ENCODE results near the gene PON2. TPM values are rescaled to one million over a fixed set of nuclear protein-coding genes. Genes with fewer than 3 reads are reported as not detected.

Gene PON2
- total RNA-seq, 2 donors from 2014 or later = 62.0 to 108 TPM

GRCh38 chr7:95411036-95411435 is 23.8 kb downstream of the PON2 start:
- Histone ChIP-seq H3K4me1 (no peaks in the 10 kb centered on the region), H3K9me3 (no peaks in the 10 kb centered on the region), H3K27ac (no peak overlapping the region), H3K36me3 (replicated peaks in 1 of 2; ENCODE audit: insufficient read depth in 1 of 2, low read depth in 2 of 2) (peaks cover 0 to 2% of the 10 kb centered on the region in 2 donors), H3K27me3 (no peaks in the 10 kb centered on the region), H3K4me3 (no peak overlapping the region)
- TF ChIP-seq POLR2A (IDR thresholded peaks at IDR 0.05) (no peak), CTCF (IDR thresholded peaks at IDR 0.05) (no peak)
- intact Hi-C loops (cut with DNase I) = no loop called here
- WGBS, 2 donors = 91 to 94% methylated on average over 3 of the region's 3 CpGs
- no peak for ATAC-seq
- no peak for DNase-seq

DNA sequence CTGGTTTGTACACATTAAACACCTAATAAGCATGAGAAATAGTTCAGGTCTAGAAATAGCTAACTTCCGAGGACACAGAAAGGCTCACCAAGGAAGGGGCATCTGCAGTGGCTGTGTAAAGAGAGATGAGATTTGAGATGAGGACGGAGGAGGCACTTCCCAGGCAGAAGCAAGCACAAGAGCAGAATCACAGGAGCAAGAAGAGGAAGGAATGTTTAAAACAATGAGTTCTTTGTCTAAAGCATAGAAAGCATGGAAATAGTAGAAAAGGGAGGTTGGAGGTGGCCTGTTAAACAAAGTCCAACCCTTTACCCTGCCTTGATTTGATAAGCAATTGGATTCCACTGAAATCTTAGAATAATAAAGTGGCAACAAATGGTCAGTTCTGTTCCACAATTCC is 27.1 kb downstream of the PON2 start:
- intact Hi-C loops (cut with DNase I) = no loop called here
- Histone ChIP-seq H3K27ac (no peak overlapping the region), H3K36me3 (replicated peaks in 1 of 2; ENCODE audit: insufficient read depth in 1 of 2, low read depth in 2 of 2) (peaks cover 0 to 2% of the 10 kb centered on the region in 2 donors), H3K4me3 (no peak overlapping the region), H3K9me3 (no peaks in the 10 kb centered on the region), H3K27me3 (no peaks in the 10 kb centered on the region), H3K4me1 (no peaks in the 10 kb centered on the region)
- DNase-seq (no peak), ATAC-seq (no peak)
- TF ChIP-seq CTCF (IDR thresholded peaks at IDR 0.05) (no peak), POLR2A (IDR thresholded peaks at IDR 0.05) (no peak)
- whole genome bisulfite sequencing, 2 donors = 65 to 72% methylated on average over 2 of the region's 2 CpGs

GRCh38 chr7:95405800-95406199 is 29.0 kb downstream of the PON2 start:
- H3K27ac ChIP-seq = no peak overlapping the region
- no peaks in the 10 kb centered on the region for H3K9me3 ChIP-seq
- H3K4me1 ChIP-seq = no peaks in the 10 kb centered on the region
- no peak for DNase-seq
- WGBS, 2 donors = 96 to 97% methylated on average over 6 of the region's 6 CpGs
- no peak for ATAC-seq
- H3K27me3 ChIP-seq = no peaks in the 10 kb centered on the region
- TF ChIP-seq POLR2A (IDR thresholded peaks at IDR 0.05) = no peak
- no peak for TF ChIP-seq CTCF (IDR thresholded peaks at IDR 0.05)
- intact Hi-C loops (cut with DNase I) = no loop called here
- no peak overlapping the region for H3K4me3 ChIP-seq
- H3K36me3 ChIP-seq (replicated peaks in 1 of 2; ENCODE audit: insufficient read depth in 1 of 2, low read depth in 2 of 2) = peaks cover 0 to 2% of the 10 kb centered on the region in 2 donors

DNA sequence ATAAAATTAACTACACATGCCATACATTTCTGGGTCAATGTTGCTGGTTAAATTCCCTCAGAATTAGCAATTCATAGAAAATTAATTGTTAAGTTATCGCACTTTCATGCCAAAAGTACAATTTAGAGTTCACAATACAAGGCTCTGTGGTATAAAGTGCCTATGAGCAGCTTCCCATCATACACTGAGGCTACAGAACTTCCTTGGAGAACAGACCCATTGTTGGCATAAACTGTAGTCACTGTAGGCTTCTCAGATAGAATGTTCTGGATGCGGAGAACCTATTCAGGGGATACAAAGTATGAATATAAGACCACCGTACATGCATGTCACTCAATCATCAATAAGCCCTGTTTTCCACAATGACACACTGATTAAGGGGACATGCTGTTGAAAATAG is 29.6 kb downstream of the PON2 start:
- ATAC-seq (no peak), DNase-seq (no peak)
- TF ChIP-seq CTCF (IDR thresholded peaks at IDR 0.05) = no peak
- no peak for TF ChIP-seq POLR2A (IDR thresholded peaks at IDR 0.05)
- no peaks in the 10 kb centered on the region for H3K4me1 ChIP-seq
- 95 to 97% methylated on average over 3 of the region's 3 CpGs for WGBS, 2 donors
- no peaks in the 10 kb centered on the region for H3K9me3 ChIP-seq
- no peak overlapping the region for H3K4me3 ChIP-seq
- no peaks in the 10 kb centered on the region for H3K36me3 ChIP-seq (replicated peaks in 1 of 2; ENCODE audit: insufficient read depth in 1 of 2, low read depth in 2 of 2)
- intact Hi-C loops (cut with DNase I) = no loop called here
- no peak overlapping the region for H3K27ac ChIP-seq
- no peaks in the 10 kb centered on the region for H3K27me3 ChIP-seq

GRCh38 chr7:95404316-95404865 is 30.4 kb downstream of the PON2 start:
- Histone ChIP-seq H3K27ac (no peak overlapping the region), H3K4me1 (no peaks in the 10 kb centered on the region), H3K27me3 (no peaks in the 10 kb centered on the region), H3K4me3 (no peak overlapping the region), H3K9me3 (no peaks in the 10 kb centered on the region), H3K36me3 (replicated peaks in 1 of 2; ENCODE audit: insufficient read depth in 1 of 2, low read depth in 2 of 2) (no peaks in the 10 kb centered on the region)
- intact Hi-C loops (cut with DNase I) = no loop called here
- no peak for TF ChIP-seq CTCF (IDR thresholded peaks at IDR 0.05)
- TF ChIP-seq POLR2A (IDR thresholded peaks at IDR 0.05) = no peak
- 53 to 62% methylated on average over 4 of the region's 4 CpGs for WGBS, 2 donors
- ATAC-seq = peak; percentile 45
- peak in 1 of 4 donors; percentile 20 for DNase-seq

Data from body of pancreas (tissue), 4 donors.